ENCODE data around the gene PSMD8.
A peak's percentile ranks its signal among the peaks of the same experiment; 100 is the strongest.
"Not testable (repeated sequence)": the region's sequence is repeated elsewhere in the genome, so short reads cannot be mapped to it uniquely, and the experiment has no call there.

The PSMD8 gene

GRCh38 chr19:38374332-38375097 lies at the start of gene PSMD8:
TSS of gene PSMD8 (plus strand) at chr19:38374571. CDS start at chr19:38374602, 31 bp downstream.
- peak; percentile 99 for DNase-seq

GRCh38 chr19:38326591-38326990 lies 47.8 kb upstream of the PSMD8 start:
- no peak for DNase-seq

GRCh38 chr19:38329651-38330050 lies 44.7 kb upstream of the PSMD8 start:
- DNase-seq, result no peak

DNA sequence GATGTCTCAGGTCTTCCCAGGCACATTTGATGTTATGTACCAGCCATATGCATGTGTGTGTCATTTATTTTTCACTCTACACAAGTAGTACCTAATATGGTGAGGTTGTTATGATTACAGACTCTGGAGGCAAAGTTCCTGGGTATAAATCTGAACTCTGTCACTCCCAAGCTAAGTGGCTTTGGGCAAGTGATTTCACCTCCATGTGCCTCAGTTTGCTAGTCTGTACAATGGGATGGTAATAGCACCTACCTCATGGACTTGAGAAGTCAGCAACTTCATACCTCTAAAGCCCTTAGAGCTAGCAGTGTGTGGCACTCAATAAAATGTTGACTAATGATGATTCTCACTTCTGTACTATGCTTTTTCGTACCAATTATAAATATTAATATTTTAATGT lies 42.6 kb upstream of the PSMD8 start:
- DNase-seq, result no peak

DNA sequence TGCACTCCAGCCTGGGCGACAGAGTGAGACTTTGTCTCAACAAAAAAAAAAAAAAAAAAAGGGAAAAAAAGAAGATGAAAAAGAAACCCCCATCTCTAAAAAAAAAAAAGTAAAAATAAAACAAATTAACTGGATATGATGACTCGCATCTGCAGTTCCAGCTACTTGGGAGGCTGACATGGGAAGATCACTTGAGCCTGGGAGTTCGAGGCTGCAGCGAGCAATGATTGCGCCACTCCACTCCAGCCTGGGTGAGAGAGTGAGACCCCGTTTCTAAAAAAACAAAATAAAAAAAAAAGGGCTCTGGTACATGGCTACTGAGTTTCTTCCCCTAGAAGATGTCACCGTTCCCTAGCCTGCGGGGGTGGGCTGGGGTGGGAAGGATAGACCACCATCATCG lies 41.1 kb upstream of the PSMD8 start:
- no peak for DNase-seq

GRCh38 chr19:38335949-38336637 lies 38.3 kb upstream of the PSMD8 start:
- DNase-seq, result peak; percentile 92

GRCh38 chr19:38336638-38337359 lies 37.6 kb upstream of the PSMD8 start:
- DNase-seq, result peak; percentile 87

GRCh38 chr19:38337360-38337653 lies 37.1 kb upstream of the PSMD8 start:
- DNase-seq, result no peak

GRCh38 chr19:38339011-38339410 lies 35.4 kb upstream of the PSMD8 start:
- DNase-seq, result not testable (repeated sequence)

DNA sequence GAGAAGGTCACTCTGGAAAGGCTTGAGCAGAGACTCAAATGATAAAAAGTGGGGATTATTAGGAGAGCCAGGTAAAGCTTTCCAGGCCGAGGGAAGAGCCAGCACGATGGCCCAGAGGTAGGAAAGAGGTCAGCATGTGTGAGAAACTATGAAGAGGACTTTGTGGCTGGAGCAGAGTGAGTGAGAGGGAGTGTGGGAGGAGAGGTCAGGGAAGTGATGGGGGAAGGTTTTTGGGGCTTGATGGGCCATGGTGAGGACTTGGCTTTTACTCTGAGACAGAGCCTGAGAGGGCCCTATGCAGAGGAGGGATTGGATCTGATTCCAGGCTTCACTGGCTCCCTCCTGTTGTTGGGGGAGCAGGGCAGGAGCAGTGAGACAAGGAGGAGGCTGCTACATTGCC lies 33.4 kb upstream of the PSMD8 start:
- no peak for DNase-seq

GRCh38 chr19:38346837-38347236 lies 27.5 kb upstream of the PSMD8 start:
- no peak for DNase-seq

DNA sequence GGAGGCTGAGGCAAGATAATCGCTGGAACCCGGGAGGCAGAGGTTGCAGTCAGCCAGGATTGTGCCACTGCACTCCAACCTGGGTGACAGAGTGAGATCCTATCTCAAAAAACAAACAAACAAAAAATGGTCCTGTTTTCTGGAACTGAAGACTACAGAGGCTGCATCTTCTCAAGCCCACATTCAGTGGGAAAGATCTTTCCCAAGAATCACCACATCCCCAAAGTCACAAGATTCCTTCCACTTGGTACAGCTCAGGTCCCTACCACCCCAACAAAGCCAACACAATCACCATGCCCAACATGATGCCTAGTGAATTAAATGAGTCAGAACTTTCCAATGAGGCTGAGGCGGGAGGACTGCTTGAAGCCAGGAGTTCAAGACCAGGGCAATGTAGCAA lies 23.5 kb upstream of the PSMD8 start:
- DNase-seq, result no peak

- DNase-seq, result no peak
These were observed 22.4 kb upstream of the PSMD8 start for GRCh38 chr19:38351865-38352395.

DNA sequence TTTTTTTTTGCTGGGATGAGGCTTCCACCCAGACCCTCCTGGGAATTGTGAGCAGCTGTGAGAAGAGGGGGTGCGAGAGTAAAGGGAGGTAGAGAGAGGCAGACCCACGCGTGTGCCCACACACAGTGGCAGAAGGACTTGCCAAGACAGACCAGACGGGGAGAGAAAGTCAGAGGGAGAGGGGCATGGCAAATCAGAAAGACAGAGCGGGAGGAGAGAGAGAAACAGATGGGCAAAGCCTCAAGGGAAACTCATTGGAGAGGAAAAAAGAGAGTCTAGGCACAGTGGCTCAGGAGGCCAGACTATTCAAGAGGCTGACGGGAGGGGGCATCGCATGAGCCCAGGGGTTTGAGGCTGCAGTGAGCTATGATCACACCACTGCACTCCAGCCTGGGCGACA lies 21.8 kb upstream of the PSMD8 start:
- DNase-seq, result no peak

- DNase-seq, result no peak
These were observed 18.3 kb upstream of the PSMD8 start for GRCh38 chr19:38355728-38356725.

DNA sequence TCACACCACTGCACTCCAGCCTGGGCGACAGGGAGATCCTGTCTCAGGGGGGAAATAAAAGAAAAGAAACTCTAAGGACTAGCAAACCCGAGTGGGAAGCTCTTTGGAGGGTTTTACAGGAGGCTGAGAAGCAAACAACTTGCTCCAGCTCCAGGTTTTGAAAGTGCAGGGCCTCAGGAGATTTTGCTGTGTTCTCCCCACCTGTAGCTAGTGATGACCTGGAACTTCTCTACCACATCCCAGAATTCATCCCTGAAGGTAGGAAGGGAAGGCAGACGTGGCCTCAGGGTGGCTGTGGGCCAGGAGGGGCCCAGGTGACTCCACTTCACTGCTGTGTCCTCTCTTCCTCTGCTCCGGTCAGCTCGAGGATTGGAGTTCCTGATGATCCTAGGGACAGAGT lies 16.3 kb upstream of the PSMD8 start:
- DNase-seq, result no peak

GRCh38 chr19:38359242-38360021 lies 14.9 kb upstream of the PSMD8 start:
- no peak for DNase-seq

DNA sequence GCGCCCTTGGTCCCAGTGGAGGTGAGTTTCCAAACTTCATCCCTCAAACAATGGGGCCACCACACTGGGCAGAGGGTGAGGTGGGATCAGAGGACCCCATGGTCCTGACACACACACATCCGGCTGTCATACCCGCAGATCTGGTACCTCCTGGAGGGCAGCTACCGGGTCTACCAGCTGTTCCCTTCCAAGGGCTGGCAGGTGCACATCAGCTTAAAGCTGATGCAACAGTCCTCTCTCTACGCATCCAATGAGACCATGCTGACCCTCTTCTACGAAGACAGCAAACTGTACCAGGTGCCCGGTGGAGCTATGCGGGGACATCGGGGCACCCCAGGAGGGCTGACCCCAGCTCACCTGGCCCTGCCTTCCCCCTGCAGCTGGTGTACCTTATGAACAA lies 14.0 kb upstream of the PSMD8 start:
- no peak for DNase-seq

- no peak for DNase-seq
These were observed 13.3 kb upstream of the PSMD8 start for GRCh38 chr19:38360839-38361631.

DNA sequence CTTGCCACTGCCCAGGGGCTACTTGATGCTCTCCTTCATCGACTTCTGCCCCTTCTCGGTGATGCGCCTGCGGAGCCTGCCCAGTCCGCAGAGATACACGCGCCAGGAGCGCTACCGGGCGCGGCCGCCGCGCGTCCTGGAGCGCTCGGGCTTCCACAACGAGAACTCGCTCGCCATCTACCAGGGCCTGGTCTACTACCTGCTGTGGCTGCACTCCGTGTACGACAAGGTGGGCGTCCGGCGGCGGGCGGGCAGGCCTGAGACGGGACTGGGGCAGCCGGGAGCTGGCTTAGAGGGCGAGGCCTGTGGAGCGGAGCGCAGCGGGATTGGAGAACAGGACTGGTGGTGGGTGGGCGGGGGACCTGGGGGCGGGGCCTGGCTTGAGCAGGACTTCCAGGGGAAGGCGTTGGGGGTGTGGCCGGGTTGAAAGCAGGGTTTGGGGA lies 12.7 kb upstream of the PSMD8 start:
- peak; percentile 61 for DNase-seq

Data from HCEC 1CT (cell line).